ENCODE results near the gene SAMD14.

The SAMD14 gene

GRCh38 chr17:50148226-50149090, 18.5 kb upstream of the SAMD14 start:
- no peak for DNase-seq (ENCODE audit: low spot score)

- DNase-seq (ENCODE audit: low spot score): no peak
These were observed 17.9 kb upstream of the SAMD14 start for GRCh38 chr17:50147841-50148225.

- DNase-seq (ENCODE audit: low spot score): no peak
These were observed 17.1 kb upstream of the SAMD14 start for GRCh38 chr17:50146927-50147665.

GRCh38 chr17:50146230-50146926, 16.4 kb upstream of the SAMD14 start:
- no peak for DNase-seq (ENCODE audit: low spot score)

- no peak for DNase-seq (ENCODE audit: low spot score)
These were observed 15.7 kb upstream of the SAMD14 start for GRCh38 chr17:50145532-50146229.

GRCh38 chr17:50144845-50145531, 15.0 kb upstream of the SAMD14 start:
- no peak for DNase-seq (ENCODE audit: low spot score)

GRCh38 chr17:50144355-50144754, 14.4 kb upstream of the SAMD14 start:
- DNase-seq (ENCODE audit: low spot score): no peak

- no peak for DNase-seq (ENCODE audit: low spot score)
These were observed 13.7 kb upstream of the SAMD14 start for GRCh38 chr17:50143461-50144176.

- DNase-seq (ENCODE audit: low spot score): no peak
These were observed 11.8 kb upstream of the SAMD14 start for GRCh38 chr17:50141745-50142110.

GRCh38 chr17:50141026-50141744, 11.2 kb upstream of the SAMD14 start:
- DNase-seq (ENCODE audit: low spot score): no peak

- DNase-seq (ENCODE audit: low spot score): peak; percentile 89
These were observed 10.3 kb upstream of the SAMD14 start for GRCh38 chr17:50139950-50140885.

- no peak for DNase-seq (ENCODE audit: low spot score)
These were observed 9.3 kb upstream of the SAMD14 start for GRCh38 chr17:50139185-50139783.

- no peak for DNase-seq (ENCODE audit: low spot score)
These were observed 7.1 kb upstream of the SAMD14 start for GRCh38 chr17:50137042-50137441.

GRCh38 chr17:50136096-50136687, 6.2 kb upstream of the SAMD14 start:
- DNase-seq (ENCODE audit: low spot score): no peak

GRCh38 chr17:50135316-50136095, 5.5 kb upstream of the SAMD14 start:
- no peak for DNase-seq (ENCODE audit: low spot score)

GRCh38 chr17:50134206-50135110, 4.5 kb upstream of the SAMD14 start:
- no peak for DNase-seq (ENCODE audit: low spot score)

Data from SK-N-DZ (cell line).